SK-N-SH treated with all-trans-retinoic acid at 6 μM for 48 hours (cell line): ENCODE results near the gene SYNPO.

Source experiments
- ATAC-seq: fragments of 200-7000 bp; cut with Tn5 transposase; 3 replicates; pipeline ENCODE4 v1.9.1; 2020; ENCODE audit warnings: mild to moderate bottlenecking, moderate library complexity
- ARNTL ChIP-seq: fragments of 450-650 bp; formaldehyde crosslinking; IDR thresholded peaks from 2 replicates; pipeline ENCODE4 v1.5.0; 2020; ENCODE audit warnings: low read depth, mild to moderate bottlenecking, moderate library complexity, borderline replicate concordance
- BACH2 ChIP-seq: fragments of 250-450 bp; sonication (Bioruptor Pico); IDR thresholded peaks from 2 replicates; pipeline ENCODE4 v1.9.0; 2021; ENCODE audit warnings: mild to moderate bottlenecking, borderline replicate concordance
- CSDC2 ChIP-seq: fragments of 250-450 bp; sonication (Bioruptor Pico); IDR thresholded peaks from 2 replicates; pipeline ENCODE4 v1.5.0; 2020; ENCODE audit warnings: mild to moderate bottlenecking, moderate library complexity
- ESRRG ChIP-seq: fragments of 250-450 bp; sonication (Bioruptor Pico); IDR thresholded peaks from 2 replicates; pipeline ENCODE4 v1.6.1; 2021; ENCODE audit warnings: mild to moderate bottlenecking
- GLIS3 ChIP-seq: fragments of 250-450 bp; sonication (Bioruptor Pico); IDR thresholded peaks from 2 replicates; pipeline ENCODE4 v1.5.0; 2020; ENCODE audit warnings: mild to moderate bottlenecking, moderate library complexity
- ISL1 ChIP-seq: fragments of 250-450 bp; sonication (Bioruptor Pico); IDR thresholded peaks from 2 replicates; pipeline ENCODE4 v2.1.2; 2022; ENCODE audit warnings: mild to moderate bottlenecking, moderate library complexity
- OSR1 ChIP-seq: fragments of 250-450 bp; sonication (Bioruptor Pico); IDR thresholded peaks from 2 replicates; pipeline ENCODE4 v1.8.0; 2022; ENCODE audit warnings: moderate library complexity, mild to moderate bottlenecking, inconsistent platforms
- PPARA ChIP-seq: fragments of 250-450 bp; sonication (Bioruptor Pico); IDR thresholded peaks from 2 replicates; pipeline ENCODE4 v1.5.0; 2020; ENCODE audit warnings: mild to moderate bottlenecking, borderline replicate concordance
- RARB ChIP-seq: fragments of 250-450 bp; sonication (Bioruptor Pico); IDR thresholded peaks from 2 replicates; pipeline ENCODE4 v1.8.0; 2021; ENCODE audit warnings: mild to moderate bottlenecking, moderate library complexity
- SNAI2 ChIP-seq: fragments of 250-450 bp; sonication (Bioruptor Pico); IDR thresholded peaks from 2 replicates; pipeline ENCODE4 v1.5.0; 2020; ENCODE audit warnings: mild to moderate bottlenecking, moderate library complexity
- TOX ChIP-seq: fragments of 250-450 bp; sonication (Bioruptor Pico); IDR thresholded peaks from 2 replicates; pipeline ENCODE4 v1.8.0; 2021; ENCODE audit warnings: mild to moderate bottlenecking, moderate library complexity, borderline replicate concordance
- ZFP3 ChIP-seq: fragments of 250-450 bp; sonication (Bioruptor Pico); IDR thresholded peaks from 2 replicates; pipeline ENCODE4 v1.5.0; 2020; ENCODE audit warnings: mild to moderate bottlenecking, moderate library complexity
- ZNF565 ChIP-seq: fragments of 450-650 bp; formaldehyde crosslinking; conservative IDR thresholded peaks from 2 replicates; pipeline ENCODE4 v1.5.0; 2020; ENCODE audit warnings: low read depth, mild to moderate bottlenecking, moderate library complexity
- ZNF70 ChIP-seq: fragments of 450-650 bp; formaldehyde crosslinking; IDR thresholded peaks from 2 replicates; pipeline ENCODE4 v1.5.0; 2020; ENCODE audit warnings: mild to moderate bottlenecking, moderate library complexity
- ZNF8 ChIP-seq: fragments of 450-650 bp; formaldehyde crosslinking; IDR thresholded peaks from 2 replicates; pipeline ENCODE4 v1.5.0; 2020; ENCODE audit warnings: mild to moderate bottlenecking, moderate library complexity
- TF ChIP-seq, protein P1 (sequence below): fragments of 250-450 bp; sonication (Bioruptor Pico); IDR thresholded peaks from 2 replicates; pipeline ENCODE4 v1.5.1; 2021; ENCODE audit warnings: mild to moderate bottlenecking, moderate library complexity
- TF ChIP-seq, protein P2 (sequence below): fragments of 250-450 bp; sonication (Bioruptor Pico); IDR thresholded peaks from 2 replicates; pipeline ENCODE4 v1.8.0; 2020; ENCODE audit warnings: mild to moderate bottlenecking, moderate library complexity, borderline replicate concordance
- TF ChIP-seq, protein P3 (sequence below): fragments of 250-450 bp; sonication (Bioruptor Pico); IDR thresholded peaks from 2 replicates; pipeline ENCODE4 v1.5.1; 2020; ENCODE audit warnings: low read depth, mild to moderate bottlenecking, moderate library complexity

SYNPO gene

DNA sequence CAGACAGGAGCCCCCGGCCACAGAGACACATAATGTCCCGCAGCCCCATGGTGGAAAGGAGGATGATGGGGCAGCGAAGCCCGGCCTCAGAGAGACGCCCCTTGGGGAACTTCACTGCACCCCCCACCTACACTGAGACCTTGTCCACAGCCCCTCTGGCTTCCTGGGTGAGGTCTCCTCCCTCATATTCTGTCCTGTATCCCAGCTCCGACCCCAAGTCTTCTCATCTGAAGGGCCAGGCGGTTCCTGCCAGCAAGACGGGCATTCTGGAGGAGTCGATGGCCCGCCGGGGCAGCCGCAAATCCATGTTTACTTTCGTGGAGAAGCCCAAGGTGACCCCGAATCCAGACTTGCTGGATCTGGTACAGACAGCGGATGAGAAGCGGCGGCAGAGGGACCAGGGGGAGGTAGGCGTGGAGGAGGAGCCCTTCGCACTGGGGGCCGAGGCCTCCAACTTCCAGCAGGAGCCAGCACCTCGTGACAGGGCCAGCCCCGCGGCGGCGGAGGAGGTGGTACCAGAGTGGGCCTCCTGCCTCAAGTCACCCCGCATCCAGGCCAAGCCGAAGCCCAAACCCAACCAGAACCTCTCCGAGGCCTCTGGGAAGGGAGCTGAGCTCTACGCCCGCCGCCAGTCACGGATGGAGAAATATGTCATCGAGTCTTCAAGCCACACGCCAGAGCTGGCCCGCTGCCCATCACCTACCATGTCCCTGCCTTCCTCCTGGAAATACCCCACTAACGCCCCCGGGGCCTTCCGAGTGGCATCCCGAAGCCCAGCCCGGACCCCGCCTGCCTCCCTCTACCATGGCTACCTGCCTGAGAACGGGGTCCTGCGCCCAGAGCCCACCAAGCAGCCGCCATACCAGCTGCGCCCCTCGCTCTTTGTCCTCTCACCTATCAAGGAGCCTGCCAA, 8.9 kb downstream of the SYNPO start:
- TF ChIP-seq GLIS3: no peak
- TF ChIP-seq, protein P1, sequence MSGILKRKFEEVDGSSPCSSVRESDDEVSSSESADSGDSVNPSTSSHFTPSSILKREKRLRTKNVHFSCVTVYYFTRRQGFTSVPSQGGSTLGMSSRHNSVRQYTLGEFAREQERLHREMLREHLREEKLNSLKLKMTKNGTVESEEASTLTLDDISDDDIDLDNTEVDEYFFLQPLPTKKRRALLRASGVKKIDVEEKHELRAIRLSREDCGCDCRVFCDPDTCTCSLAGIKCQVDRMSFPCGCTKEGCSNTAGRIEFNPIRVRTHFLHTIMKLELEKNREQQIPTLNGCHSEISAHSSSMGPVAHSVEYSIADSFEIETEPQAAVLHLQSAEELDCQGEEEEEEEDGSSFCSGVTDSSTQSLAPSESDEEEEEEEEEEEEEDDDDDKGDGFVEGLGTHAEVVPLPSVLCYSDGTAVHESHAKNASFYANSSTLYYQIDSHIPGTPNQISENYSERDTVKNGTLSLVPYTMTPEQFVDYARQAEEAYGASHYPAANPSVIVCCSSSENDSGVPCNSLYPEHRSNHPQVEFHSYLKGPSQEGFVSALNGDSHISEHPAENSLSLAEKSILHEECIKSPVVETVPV: no peak
- TF ChIP-seq ESRRG (CRISPR knock-in tag): no peak
- TF ChIP-seq TOX (CRISPR knock-in tag): no peak
- no peak for TF ChIP-seq RARB (CRISPR knock-in tag)
- TF ChIP-seq, protein P2, sequence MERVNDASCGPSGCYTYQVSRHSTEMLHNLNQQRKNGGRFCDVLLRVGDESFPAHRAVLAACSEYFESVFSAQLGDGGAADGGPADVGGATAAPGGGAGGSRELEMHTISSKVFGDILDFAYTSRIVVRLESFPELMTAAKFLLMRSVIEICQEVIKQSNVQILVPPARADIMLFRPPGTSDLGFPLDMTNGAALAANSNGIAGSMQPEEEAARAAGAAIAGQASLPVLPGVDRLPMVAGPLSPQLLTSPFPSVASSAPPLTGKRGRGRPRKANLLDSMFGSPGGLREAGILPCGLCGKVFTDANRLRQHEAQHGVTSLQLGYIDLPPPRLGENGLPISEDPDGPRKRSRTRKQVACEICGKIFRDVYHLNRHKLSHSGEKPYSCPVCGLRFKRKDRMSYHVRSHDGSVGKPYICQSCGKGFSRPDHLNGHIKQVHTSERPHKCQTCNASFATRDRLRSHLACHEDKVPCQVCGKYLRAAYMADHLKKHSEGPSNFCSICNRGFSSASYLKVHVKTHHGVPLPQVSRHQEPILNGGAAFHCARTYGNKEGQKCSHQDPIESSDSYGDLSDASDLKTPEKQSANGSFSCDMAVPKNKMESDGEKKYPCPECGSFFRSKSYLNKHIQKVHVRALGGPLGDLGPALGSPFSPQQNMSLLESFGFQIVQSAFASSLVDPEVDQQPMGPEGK: no peak
- TF ChIP-seq ZNF565 (CRISPR knock-in tag): no peak
- TF ChIP-seq OSR1 (CRISPR knock-in tag): no peak
- no peak for TF ChIP-seq ISL1 (CRISPR knock-in tag)
- no peak for TF ChIP-seq ARNTL
- no peak for TF ChIP-seq BACH2 (CRISPR knock-in tag)
- no peak for TF ChIP-seq ZFP3 (CRISPR knock-in tag)
- no peak for TF ChIP-seq PPARA (CRISPR knock-in tag)
- TF ChIP-seq ZNF8: no peak
- no peak for TF ChIP-seq CSDC2
- TF ChIP-seq, protein P3, sequence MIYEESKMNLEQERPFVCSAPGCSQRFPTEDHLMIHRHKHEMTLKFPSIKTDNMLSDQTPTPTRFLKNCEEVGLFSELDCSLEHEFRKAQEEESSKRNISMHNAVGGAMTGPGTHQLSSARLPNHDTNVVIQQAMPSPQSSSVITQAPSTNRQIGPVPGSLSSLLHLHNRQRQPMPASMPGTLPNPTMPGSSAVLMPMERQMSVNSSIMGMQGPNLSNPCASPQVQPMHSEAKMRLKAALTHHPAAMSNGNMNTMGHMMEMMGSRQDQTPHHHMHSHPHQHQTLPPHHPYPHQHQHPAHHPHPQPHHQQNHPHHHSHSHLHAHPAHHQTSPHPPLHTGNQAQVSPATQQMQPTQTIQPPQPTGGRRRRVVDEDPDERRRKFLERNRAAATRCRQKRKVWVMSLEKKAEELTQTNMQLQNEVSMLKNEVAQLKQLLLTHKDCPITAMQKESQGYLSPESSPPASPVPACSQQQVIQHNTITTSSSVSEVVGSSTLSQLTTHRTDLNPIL: no peak
- no peak for ATAC-seq

DNA sequence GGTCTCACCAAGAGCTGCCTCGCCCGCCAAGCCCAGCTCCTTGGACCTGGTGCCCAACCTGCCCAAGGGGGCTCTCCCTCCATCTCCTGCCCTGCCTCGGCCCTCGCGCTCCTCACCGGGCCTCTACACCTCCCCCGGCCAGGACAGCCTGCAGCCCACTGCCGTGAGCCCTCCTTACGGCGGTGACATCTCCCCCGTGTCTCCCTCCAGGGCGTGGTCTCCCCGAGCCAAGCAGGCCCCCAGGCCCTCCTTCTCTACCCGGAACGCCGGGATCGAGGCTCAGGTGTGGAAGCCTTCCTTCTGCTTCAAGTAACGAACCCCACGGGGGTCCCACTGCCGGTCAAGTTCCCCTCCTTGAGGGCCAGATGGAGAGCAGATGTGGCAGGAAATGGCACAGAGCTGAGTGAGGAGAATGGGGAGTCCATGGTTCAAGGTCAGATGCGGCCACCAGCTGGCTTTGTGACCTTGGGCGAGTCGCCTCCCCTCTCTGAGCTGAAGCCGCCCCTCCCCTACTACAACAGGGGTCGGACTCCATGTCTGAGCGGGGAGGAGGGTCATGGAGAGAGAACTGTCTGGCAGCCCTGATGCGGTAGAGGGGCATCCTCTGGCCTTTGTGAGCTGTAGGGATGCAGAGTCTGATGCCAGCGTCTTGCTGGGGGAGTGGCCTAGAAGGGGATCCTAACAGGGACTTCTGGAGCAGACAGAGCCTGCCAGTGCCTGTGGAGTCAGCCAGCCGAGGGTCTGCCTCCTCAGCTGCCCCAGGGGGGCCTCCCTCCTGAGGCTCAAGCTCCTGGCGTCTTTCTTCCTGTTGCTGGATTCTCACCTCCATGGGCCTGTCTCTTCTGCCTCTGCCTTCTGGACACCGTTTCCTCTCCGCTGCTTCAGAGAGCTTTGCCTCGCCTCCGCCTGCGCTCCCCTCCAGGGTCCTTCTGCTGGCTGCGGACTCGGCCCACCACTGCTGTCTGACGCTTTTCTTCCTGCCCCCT, 9.9 kb downstream of the SYNPO start:
- TF ChIP-seq TOX (CRISPR knock-in tag): no peak
- no peak for ATAC-seq

DNA sequence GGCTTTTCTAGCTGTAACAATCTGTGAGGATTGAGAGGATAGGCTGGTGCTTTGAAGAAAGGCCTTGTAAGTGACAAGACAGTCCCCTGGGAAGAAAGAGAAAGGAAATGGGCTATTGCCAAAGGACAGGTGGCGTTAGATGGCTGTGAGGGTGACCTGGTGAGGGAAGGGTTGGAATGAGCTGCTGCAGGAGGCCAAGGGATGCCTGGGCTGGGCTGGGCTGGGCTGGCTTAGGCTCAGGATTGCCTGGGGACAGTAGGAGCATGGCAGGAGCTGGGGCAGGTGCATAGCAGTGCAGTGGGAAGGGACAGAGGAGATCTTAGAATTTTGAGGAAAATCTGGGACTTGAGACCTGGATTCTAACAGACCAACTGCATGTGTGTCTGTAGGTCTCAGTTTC, 10.9 kb downstream of the SYNPO start:
- ATAC-seq: no peak
- TF ChIP-seq CSDC2 (no peak), SNAI2 (CRISPR knock-in tag) (no peak), ZNF70 (CRISPR knock-in tag) (no peak)
- TF ChIP-seq, protein P3: no peak
- TF ChIP-seq, protein P2: no peak
